Subcutaneous adipose tissue (tissue), 4 donors: ENCODE results near the gene SNAPIN. TPM values are rescaled to one million over a fixed set of nuclear protein-coding genes. Genes with fewer than 3 reads are reported as not detected.

Source experiments
- CTCF ChIP-seq: fragments of 450-650 bp; IDR thresholded peaks from one replicate; pipeline ENCODE4 v1.5.1; 2016; ENCODE audit warnings: low read depth, mild to moderate bottlenecking, control low read depth, antibody characterized with exemption, moderate library complexity
- total RNA-seq, 4 donors: library from RNA; depleted of rRNA; stranded (reverse); fragments of >200 nt; gene quantifications; one replicate each; pipeline ENCODE4 v1.1.0, GENCODE V29; 2016

The SNAPIN gene
- total RNA-seq, 4 donors from 2014 or later = 53.7 to 80.1 (median 65.9) TPM

GRCh38 chr1:153642161-153642560 lies 16.3 kb upstream of the SNAPIN start:
- no peak for TF ChIP-seq CTCF

GRCh38 chr1:153643100-153643499 lies 15.4 kb upstream of the SNAPIN start:
- TF ChIP-seq CTCF = no peak

- no peak for TF ChIP-seq CTCF
These were observed 14.7 kb upstream of the SNAPIN start for GRCh38 chr1:153643816-153644215.

GRCh38 chr1:153646672-153647345 lies 11.7 kb upstream of the SNAPIN start:
- no peak for TF ChIP-seq CTCF

- TF ChIP-seq CTCF = no peak
These were observed 11.2 kb upstream of the SNAPIN start for GRCh38 chr1:153647346-153647714.

GRCh38 chr1:153648000-153648643 lies 10.4 kb upstream of the SNAPIN start:
- TF ChIP-seq CTCF = no peak

GRCh38 chr1:153649137-153649862 lies 9.2 kb upstream of the SNAPIN start:
- no peak for TF ChIP-seq CTCF
